GM18868 (cell line): ENCODE results near the gene LY86.
A peak's percentile ranks its signal among the peaks of the same experiment; 100 is the strongest.

Source experiments
- ATAC-seq: cut with Tn5 transposase; IDR thresholded peaks from one replicate; pipeline ENCODE4 v1.9.1; 2021; ENCODE audit warnings: mild to moderate bottlenecking, moderate library complexity; ENCODE audit not compliant: unreplicated experiment

The LY86 gene

GRCh38 chr6:6588064-6588923, at the start of gene LY86:
Gene LY86 (plus strand): TSS chr6:6588720. CDS start chr6:6588735, 15 bp downstream.
- peak; percentile 52 for ATAC-seq

- no peak for ATAC-seq
These were observed 49.5 kb upstream of the LY86 start for GRCh38 chr6:6539036-6539435.

DNA sequence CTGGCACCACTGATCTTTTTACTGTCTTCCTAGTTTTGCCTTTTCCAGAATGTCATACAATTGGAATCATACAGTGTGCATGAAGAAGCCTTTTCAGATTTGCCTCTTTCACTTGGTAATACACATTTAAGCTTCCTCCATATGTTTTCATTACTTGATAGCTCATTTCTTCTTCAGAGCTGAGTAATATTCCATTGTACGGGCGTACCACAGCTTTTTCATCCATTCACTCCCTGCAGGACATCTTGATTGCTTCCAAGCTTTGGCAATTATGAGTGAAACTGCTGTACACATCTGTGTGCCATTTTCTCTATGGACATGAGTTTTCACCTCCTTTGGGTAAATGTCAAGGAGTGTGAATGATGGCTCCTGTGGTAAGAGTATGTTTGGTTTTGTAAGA, 46.2 kb upstream of the LY86 start:
- ATAC-seq, result no peak

- ATAC-seq, result peak; percentile 34
These were observed 45.2 kb upstream of the LY86 start for GRCh38 chr6:6543181-6543879.

DNA sequence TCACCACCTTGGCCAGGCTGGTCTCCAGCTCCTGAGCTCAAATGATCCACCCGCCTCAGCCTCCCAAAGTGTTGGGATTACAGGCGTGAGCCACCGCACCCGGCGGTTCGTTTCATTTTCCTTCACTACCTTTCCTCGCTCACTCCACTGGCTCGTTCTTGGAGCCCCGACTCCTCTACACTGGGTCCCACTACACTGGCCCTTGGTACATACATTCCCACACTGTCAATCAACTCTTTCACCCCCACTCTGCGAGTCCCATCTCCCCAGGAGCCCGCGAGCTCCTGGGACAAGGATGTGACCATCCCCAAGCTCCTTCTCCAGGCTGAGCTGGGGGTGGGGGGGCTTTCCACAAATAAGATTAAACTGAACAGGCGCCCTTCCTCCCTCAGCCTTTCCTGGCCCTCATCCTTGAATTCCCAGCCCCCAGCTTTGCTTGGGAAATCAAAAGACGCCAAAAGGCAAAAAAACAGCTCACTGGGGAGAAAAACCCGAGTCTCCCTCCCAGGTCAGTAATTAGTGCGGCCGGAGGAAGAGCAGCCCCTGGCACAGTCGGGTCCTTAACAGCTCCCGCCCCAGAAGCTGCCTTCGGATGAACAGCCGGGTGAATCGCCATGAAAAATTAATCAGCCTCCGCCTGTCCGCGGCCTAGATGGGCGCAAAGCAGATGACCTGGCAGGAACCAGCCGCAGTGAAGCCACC, 42.8 kb upstream of the LY86 start:
- ATAC-seq, result no peak

GRCh38 chr6:6546318-6547109, 42.0 kb upstream of the LY86 start:
- ATAC-seq, result peak; percentile 48

DNA sequence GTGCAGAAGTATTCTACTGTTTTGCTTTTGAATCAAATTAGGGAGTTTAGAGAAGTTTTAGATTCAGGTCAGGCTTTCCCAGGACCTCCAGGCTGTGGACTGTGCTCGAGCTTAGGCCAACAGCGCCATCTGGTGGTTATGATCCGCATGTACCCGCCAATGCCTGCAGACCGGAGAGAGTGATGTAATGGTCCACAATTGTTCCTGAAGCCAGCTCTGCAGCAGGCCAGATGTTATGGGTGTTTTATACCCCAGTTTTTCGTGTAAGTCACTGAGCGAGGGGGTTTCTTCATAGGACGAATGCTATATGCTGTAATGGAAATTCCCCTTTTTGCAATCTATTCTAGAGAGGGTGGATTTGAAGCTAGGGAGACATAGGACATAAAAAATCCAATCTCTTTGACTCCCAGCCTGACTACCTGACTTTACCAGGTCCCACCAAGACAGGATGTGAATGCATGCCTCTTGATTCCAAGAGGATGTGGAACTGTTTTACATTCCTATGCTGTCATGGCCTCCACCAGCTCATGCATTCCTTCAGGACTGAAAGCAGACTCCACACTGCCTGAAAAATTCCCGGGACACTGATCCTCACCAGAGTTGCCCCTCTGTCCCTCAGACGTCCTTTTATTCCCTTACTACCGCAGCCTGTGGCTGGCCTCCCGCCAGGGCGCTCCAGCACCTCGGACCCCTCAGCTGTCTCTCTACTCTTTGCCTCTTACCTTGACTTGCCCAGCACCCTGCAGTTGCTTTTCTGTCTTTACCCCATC, 41.2 kb upstream of the LY86 start:
- ATAC-seq, result peak; percentile 74

DNA sequence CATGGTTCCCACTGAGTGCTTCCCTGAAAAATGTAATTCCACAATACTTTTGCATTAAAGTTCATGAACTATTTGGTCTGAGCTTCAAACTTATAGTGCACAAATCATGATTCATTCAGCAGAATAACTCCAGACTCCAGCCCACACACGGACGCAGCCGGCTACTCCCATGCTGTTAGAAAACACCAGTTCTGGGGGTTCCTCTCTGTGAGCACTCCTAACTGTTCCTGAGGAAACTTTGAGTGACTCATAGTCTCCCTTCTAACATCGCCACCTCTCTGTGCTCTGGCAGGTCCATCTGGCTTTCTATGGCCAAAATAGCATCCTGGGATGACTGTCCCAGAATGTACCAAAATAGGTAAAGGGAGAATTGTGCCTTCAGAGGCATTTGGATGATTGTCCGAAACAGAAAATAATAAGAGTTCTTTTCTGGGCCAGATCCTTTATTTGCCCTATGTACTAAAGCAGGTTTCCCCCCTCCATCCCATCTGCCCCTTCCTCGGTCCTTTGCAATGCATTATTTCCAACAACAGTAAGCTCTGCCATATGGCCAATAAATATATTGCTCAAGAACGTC, 32.3 kb upstream of the LY86 start:
- no peak for ATAC-seq

DNA sequence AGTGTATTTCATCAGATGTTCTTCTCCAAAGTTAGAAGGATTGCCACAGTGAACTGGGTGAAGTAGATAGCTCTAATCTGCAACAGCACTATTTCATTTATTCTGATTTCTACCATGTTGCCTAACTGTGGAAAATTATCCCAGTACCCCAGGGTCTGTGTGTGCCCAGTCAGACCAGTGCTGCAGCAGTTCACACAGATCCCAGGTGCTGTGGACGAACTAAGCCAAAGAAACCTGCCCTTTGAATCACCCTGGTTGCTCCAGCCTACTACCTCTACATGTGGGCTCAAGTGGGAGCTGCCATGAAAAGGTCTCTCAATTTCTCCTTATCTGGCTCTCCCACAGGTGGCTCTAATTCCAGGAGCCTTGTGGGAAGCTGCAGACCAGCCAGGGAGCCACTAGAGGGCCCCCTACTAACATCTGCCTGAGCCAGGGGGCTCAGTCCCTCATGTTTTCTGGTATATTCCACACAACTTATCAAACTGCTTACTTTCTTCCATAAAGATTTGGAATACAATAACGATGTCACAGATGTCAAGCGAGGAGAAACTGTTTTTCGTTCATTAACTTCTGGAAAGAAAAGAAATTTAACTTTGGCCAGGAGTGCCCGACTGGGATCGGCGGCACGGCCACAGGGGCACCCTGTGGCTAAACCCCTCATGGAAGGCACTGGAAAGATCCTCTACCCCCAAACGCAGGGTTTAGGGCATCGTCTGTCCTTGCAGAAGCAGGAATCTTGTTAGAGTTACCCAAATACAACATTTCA, 31.6 kb upstream of the LY86 start:
- peak; percentile 44 for ATAC-seq

DNA sequence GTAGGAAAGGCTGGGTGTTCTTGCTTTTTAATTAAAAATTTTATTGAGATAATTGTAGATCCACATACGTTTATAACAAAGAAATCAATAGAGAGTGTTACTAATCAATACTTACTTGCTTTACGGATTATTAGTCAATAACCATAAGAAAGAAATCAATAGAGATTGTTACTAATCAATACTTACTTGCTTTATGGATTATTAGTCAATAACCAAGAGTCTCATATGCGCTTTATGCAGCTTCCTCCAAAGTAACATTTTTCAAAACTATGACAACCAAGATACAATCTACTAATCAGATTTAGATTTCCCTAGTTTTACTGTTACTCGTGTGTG, 31.0 kb upstream of the LY86 start:
- ATAC-seq, result no peak

DNA sequence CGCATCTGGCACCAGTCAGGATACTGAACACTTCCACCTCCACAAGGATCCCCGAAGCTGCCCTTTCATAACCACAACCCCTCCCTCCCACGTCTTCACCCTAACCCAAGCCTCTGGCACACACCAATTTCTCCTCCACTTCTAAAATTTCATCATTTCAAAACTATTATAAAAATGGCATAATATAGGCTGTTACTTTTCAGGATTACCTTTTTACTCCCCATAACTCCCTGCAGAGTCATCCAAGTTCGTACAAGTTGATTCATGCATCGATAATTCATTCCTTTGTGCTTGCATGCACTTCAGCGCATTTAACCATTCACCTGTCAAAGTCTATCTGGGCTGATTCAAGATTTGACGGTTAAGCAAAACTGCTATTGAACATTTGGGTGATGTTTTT, 30.6 kb upstream of the LY86 start:
- ATAC-seq, result no peak

- peak; percentile 68 for ATAC-seq
These were observed 28.4 kb upstream of the LY86 start for GRCh38 chr6:6559994-6560570.

GRCh38 chr6:6560909-6561308, 27.6 kb upstream of the LY86 start:
- no peak for ATAC-seq

DNA sequence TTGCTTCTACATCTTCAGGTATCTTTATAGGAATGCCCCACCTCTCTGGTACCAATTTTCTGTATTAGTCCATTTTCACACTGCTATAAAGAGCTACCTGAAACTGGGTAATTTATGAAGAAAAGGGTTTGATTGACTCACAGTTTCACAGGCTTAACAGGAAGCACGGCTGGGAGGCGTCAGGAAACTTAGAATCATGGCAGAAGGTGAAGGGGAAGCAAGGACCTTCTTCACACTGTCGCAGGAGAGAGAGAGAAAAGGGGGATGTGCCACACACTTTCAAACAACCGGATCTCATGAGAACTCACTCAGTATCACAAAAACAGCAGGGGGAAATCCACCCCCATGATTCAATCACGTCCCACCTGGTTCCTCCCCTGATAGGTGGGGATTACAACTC, 24.4 kb upstream of the LY86 start:
- no peak for ATAC-seq

DNA sequence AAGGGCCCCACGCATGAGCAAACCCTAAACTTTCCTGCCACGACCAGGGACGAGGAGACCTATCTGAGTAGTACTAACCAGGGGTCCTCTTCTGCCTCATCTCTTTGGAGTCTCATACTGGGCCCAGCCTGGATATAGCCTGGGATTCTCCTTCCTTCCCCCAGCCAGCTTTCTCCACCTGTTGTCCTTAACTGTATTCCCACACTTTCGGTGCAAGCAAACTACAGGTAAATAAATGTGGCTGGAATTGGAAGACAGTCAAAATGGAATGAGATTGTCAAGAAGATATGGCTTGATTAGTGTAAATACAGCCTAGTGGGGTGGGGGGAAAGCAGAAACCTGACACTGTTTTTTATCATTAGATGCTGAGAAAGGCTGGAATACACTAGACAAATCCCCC, 23.5 kb upstream of the LY86 start:
- ATAC-seq, result no peak

DNA sequence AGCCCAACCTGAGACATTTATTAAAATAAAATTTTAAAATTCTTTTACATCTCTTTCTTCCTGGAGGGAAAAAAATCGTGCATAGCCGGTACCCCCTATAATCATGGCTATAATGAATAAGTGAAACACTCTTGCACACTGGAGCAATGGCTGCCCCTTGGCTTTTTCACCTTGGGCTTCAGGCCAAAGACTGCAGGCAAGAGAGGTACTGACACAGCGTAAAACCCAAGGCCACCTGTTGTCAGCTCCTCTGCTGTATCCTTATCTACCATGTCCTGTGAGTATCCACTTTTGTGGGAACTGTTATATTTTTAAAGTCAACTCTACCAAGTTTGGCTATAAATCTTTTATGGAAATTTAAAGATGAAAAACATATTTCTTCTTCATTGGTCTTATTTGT, 23.0 kb upstream of the LY86 start:
- ATAC-seq, result no peak

- no peak for ATAC-seq
These were observed 21.8 kb upstream of the LY86 start for GRCh38 chr6:6566766-6567165.

DNA sequence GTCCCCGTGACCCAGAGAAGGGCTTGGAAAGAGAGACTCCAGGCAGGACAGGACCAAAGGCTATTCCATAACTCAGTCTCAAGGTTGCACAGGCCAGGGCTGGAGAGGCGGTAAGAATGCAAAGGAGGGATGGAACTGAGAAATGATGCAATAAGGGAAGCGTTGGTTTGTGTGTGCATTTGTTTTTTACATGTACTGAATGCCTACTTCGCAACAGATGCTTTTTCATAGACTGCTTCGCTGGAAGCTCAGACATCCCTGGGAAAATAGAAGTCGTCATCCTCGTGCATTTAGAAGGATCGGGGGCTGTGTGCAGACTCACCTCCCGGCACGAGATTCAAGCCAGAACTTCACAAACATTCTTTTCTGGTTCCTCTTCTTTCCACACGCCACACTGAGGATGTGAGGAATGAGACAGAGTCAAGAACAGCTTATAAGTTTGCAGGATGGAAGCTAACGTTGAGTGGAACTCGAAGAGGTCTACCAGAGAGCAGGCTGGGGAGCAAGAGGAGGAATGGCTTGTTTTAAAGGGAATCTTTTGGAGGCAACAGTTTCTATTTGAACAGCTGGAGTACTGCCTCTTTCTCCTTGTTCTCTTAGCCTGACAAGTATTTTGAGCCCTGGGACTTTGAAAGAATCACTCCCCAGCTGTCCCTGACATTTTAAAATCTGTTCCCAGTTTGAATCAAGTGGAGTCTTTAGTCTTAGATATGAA, 19.3 kb upstream of the LY86 start:
- ATAC-seq, result no peak
